ENCODE measurements around the gene ULK4. TPM values are rescaled to one million over a fixed set of nuclear protein-coding genes. Genes with fewer than 3 reads are reported as not detected.

ULK4 gene
- total RNA-seq, 2 experiments from 2014 or later: 6.8 to 6.9 TPM

GRCh38 chr3:41819236-41819635, 142.7 kb downstream of the ULK4 start:
- no peak for ATAC-seq
- Mint-ChIP-seq H3K4me3 (no peak overlapping the region), H3K9me3 (peaks cover 2% of the 10 kb centered on the region), H3K27ac (no peak overlapping the region), H3K4me1 (ENCODE audit: low read depth) (no peaks in the 10 kb centered on the region), H3K27me3 (no peaks in the 10 kb centered on the region), H3K36me3 (ENCODE audit: low read depth) (peaks cover 5% of the 10 kb centered on the region)
- CTCF ChIA-PET: no interaction called here
- DNase-seq: no peak
- intact Hi-C loops (cut with micrococcal nuclease): no loop called here
- TF ChIP-seq CTCF (IDR thresholded peaks at IDR 0.05): no peak
- POLR2A ChIA-PET: no interaction called here

DNA sequence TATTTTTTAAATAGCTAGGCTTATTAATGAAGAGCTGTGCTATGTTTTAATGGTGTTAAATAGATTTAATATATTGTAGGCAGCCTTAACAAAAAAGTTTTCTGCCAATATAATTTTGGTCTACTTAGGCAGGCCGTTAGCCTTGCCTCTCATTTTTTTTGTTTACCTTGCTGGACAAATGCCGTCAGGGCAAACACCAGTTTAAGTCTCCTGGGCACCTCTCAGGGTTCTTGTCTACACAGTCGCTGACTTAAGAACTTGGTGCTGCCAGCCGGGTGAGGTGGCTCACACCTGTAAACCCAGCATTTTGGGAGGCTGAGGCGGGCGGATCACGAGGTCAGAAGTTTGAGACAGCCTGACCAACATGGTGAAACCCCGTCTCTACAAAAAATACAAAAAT, 153.3 kb downstream of the ULK4 start:
- H3K4me3 Mint-ChIP-seq: no peak overlapping the region
- no peaks in the 10 kb centered on the region for H3K4me1 Mint-ChIP-seq (ENCODE audit: low read depth)
- intact Hi-C loops (cut with micrococcal nuclease): no loop called here

DNA sequence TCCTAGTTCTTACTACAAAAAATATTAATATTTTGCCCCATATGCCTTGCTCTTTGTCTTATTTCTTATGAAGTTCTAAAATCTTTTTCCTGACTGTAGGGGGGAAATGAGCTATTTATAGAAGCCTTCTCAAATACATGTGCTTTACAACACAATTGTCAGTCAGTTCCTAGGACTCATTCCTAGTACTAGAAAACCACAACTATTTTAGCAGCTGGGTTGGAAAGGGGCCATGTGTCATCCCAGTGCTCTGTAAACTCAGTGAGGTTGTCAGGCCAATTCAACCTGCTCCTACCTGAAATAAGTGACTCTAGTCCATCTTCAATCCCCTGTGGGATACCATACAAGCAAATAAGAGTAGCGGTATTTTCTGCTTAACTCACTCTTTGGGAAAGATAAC, 153.8 kb downstream of the ULK4 start:
- ChIA-PET POLR2A (no interaction called here), CTCF (no interaction called here)
- DNase-seq (no peak), ATAC-seq (no peak)
- no peaks in the 10 kb centered on the region for H3K27me3 Mint-ChIP-seq
- no peak for TF ChIP-seq CTCF (IDR thresholded peaks at IDR 0.05)
- no peak overlapping the region for H3K4me3 Mint-ChIP-seq
- H3K9me3 Mint-ChIP-seq: peaks cover 5% of the 10 kb centered on the region
- H3K4me1 Mint-ChIP-seq (ENCODE audit: low read depth): no peaks in the 10 kb centered on the region
- H3K36me3 Mint-ChIP-seq (ENCODE audit: low read depth): peaks cover 9% of the 10 kb centered on the region
- intact Hi-C loops (cut with micrococcal nuclease): no loop called here
- no peak overlapping the region for H3K27ac Mint-ChIP-seq

More for the DNA sequence above, 153.3 kb downstream of the ULK4 start:
- H3K9me3 Mint-ChIP-seq: peaks cover 4% of the 10 kb centered on the region
- CTCF ChIA-PET: no interaction called here
- H3K27ac Mint-ChIP-seq: no peak overlapping the region
- DNase-seq: no peak
- ATAC-seq: no peak
- no peak for TF ChIP-seq CTCF (IDR thresholded peaks at IDR 0.05)
- POLR2A ChIA-PET: no interaction called here
- peaks cover 9% of the 10 kb centered on the region for H3K36me3 Mint-ChIP-seq (ENCODE audit: low read depth)
- H3K27me3 Mint-ChIP-seq: no peaks in the 10 kb centered on the region

GRCh38 chr3:41794748-41795589, 166.9 kb downstream of the ULK4 start:
- ChIA-PET POLR2A (interaction anchor here (0.6 kb wide), 1 partner anchor 44 kb away, joined by 3 read pairs; no protein-coding TSS in a partner anchor), CTCF (interaction anchor here (1.8 kb wide), 1 partner anchor 397 kb away, joined by 5 read pairs; no protein-coding TSS in a partner anchor)
- Mint-ChIP-seq H3K27ac (no peak overlapping the region), H3K9me3 (no peaks in the 10 kb centered on the region), H3K4me1 (ENCODE audit: low read depth) (no peaks in the 10 kb centered on the region), H3K36me3 (ENCODE audit: low read depth) (peaks cover 3% of the 10 kb centered on the region), H3K27me3 (no peaks in the 10 kb centered on the region), H3K4me3 (no peak overlapping the region)
- TF ChIP-seq CTCF (IDR thresholded peaks at IDR 0.05): no peak
- intact Hi-C loops (cut with micrococcal nuclease): no loop called here
- DNase-seq (no peak), ATAC-seq (no peak)

- intact Hi-C loops (cut with micrococcal nuclease): no loop called here
- TF ChIP-seq CTCF (IDR thresholded peaks at IDR 0.05): no peak
- H3K36me3 Mint-ChIP-seq (ENCODE audit: low read depth): peaks cover 13% of the 10 kb centered on the region
- DNase-seq (no peak), ATAC-seq (no peak)
- no peak overlapping the region for H3K27ac Mint-ChIP-seq
- no peaks in the 10 kb centered on the region for H3K27me3 Mint-ChIP-seq
- no peaks in the 10 kb centered on the region for H3K4me1 Mint-ChIP-seq (ENCODE audit: low read depth)
- ChIA-PET POLR2A (no interaction called here), CTCF (no interaction called here)
- no peaks in the 10 kb centered on the region for H3K9me3 Mint-ChIP-seq
- no peak overlapping the region for H3K4me3 Mint-ChIP-seq
Measured at GRCh38 chr3:41792806-41793205, 169.1 kb downstream of the ULK4 start.

Measured in activated CD8-positive, alpha-beta T cell treated with anti-CD3 and anti-CD28 coated beads for 36 hours (primary cell).